Ecto neural progenitor cell (in vitro differentiated cells): Measurements from ENCODE around the gene PGAP6.
"Not testable (repeated sequence)": the region's sequence is repeated elsewhere in the genome, so short reads cannot be mapped to it uniquely, and the experiment has no call there.

Source experiments
- DNase-seq: peaks from one replicate; pipeline ENCODE4 v3.0.0-alpha.2; 2018; ENCODE audit warnings: low spot score

The PGAP6 gene

GRCh38 chr16:400061-400591 lies 18.3 kb upstream of the PGAP6 start:
- peak; percentile 48 for DNase-seq

GRCh38 chr16:399340-400019 lies 17.7 kb upstream of the PGAP6 start:
- peak; percentile 48 for DNase-seq

- DNase-seq = peak; percentile 48
Observed at GRCh38 chr16:398561-399339, 17.0 kb upstream of the PGAP6 start.

DNA sequence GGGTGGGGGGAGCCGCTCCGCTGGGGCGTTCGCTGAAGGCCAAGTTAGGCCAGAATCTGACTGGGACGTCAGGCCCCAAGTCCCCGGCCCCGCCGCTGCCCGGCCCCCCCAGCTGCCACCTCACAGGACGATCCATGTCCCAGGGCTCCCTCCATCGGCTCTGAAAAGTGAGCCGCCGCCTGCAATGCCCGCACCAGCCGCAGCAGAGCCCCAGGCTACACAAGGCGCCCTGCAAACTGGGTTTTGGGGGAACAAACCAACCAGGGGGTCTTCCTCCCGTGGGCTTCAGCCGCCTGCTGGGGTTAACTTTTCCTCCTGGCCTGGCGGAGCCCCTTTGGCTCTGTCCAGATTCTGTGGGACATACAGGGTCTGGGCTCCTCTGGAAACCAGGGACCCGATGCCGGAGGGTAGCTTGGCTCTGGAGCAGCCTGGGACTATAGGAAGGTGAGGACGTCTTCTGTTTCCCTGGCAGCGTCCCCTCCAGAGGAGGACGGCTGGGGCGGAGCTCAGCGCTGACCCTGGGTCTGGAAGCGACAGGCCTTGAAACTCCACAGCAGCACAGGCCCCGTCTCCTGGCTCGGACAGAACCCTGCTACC lies 16.1 kb upstream of the PGAP6 start:
- peak; percentile 90 for DNase-seq

DNA sequence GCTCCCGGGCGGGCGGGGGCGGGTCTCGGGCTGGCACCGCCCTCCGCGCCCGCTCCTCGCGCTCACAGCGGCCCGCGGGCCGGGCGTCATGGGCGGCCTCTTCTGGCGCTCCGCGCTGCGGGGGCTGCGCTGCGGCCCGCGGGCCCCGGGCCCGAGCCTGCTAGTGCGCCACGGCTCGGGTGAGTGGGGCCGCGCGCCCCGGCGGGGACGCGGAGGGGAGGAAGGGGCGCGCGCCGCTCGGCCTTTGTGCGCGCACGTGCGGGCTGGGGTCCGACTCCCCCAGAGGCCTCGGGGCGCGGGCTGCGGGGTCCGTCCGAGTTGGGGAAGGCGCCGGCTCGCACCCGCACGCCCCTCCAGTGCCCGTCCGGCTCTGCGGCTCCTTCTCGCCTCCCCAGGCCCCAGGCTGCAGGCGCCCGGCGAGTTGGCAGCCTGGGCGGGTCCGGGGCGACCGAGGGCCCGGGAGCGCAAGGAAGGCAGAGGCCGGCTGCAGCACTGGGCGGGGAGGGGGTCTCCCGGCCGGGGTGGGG lies 15.4 kb upstream of the PGAP6 start, which contains the start of gene NME4:
TSS of gene NME4 (plus strand) at position 65 of the 527 bp plus-strand sequence. CDS start at position 89, 24 bp downstream.
- DNase-seq = peak; percentile 78

- DNase-seq = peak; percentile 73
Observed at GRCh38 chr16:396605-397004, 14.8 kb upstream of the PGAP6 start.

GRCh38 chr16:396199-396598 lies 14.4 kb upstream of the PGAP6 start:
- DNase-seq = no peak

- no peak for DNase-seq
Observed at GRCh38 chr16:392450-393030, 10.8 kb upstream of the PGAP6 start.

- peak; percentile 79 for DNase-seq
Observed at GRCh38 chr16:391885-392335, 10.1 kb upstream of the PGAP6 start.

GRCh38 chr16:389352-389751 lies 7.6 kb upstream of the PGAP6 start:
- DNase-seq = no peak

- DNase-seq = not testable (repeated sequence)
Observed at GRCh38 chr16:387761-388666, 6.2 kb upstream of the PGAP6 start.

DNA sequence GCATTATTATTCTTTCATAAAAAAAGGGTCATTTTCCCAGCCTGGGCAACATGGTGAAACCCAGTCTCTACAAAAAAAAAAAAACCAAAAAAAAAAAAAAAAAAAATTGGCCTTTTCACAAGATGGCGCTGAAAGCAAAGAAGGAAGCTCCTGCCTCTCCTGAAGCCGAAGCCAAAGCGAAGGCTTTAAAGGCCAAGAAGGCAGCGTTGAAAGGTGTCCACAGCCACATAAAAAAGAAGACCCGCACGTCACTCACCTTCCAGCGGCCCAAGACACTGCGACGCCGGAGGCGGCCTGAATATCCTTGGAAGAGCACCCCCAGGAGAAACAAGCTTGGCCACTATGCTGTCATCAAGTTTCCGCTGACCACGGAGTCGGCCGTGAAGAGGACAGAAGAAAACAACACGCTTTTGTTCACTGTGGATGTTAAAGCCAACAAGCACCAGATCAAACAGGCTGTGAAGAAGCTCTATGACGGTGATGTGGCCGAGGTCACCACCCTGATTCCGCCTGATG lies 4.9 kb upstream of the PGAP6 start:
- peak; percentile 52 for DNase-seq

GRCh38 chr16:383326-384051 lies 1.7 kb upstream of the PGAP6 start:
- DNase-seq = peak; percentile 65

GRCh38 chr16:381012-381788 lies 578 bp downstream of the PGAP6 start:
- DNase-seq = peak; percentile 74

- peak; percentile 57 for DNase-seq
Observed at GRCh38 chr16:380762-381011, 1.1 kb downstream of the PGAP6 start.

- no peak for DNase-seq
Observed at GRCh38 chr16:379961-380761, 1.6 kb downstream of the PGAP6 start.

- DNase-seq = no peak
Observed at GRCh38 chr16:379183-379960, 2.4 kb downstream of the PGAP6 start.

DNA sequence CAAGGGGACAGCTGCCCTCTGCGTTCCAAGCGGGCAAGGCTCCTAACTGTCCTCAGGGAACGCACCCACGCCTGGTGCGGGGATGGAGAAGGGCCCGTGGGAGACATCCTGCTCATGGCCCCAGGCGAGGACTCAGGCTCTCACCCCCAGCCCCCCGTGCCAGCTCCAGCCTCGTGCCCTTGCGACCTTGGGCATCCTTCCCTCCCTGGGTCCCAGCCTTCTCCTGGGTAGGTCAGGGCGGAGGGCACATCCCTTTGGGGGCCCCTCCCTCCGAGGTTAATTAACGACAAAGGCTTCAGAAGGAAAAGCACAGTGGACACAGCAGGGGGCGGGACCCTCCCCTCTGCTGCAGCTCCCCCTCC lies 3.0 kb downstream of the PGAP6 start:
- no peak for DNase-seq
